ENCODE data around the gene CLECL1. TPM values are rescaled to one million over a fixed set of nuclear protein-coding genes. Genes with fewer than 3 reads are reported as not detected.

Gene CLECL1
- total and polyA plus RNA-seq, 2 experiments from 2014 or later: not detected

DNA sequence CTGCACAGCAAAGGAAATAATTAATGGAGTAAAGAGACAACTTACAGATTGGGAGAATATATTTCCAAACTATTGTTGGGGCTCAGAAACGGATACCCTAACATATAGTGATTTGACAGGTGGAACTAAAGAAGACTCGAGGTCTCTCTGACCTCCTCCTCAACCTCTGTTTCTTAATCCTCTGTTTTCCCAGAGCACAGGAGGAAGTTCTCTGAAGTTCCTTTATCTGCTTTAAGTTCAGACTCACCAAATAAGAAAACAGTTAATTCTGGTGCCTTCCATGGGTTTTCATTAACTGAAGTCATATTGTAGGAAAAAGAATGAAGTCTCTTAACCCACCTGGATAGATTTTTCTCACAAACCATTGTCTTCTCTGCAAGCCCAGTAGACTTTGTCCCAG lies 34.2 kb downstream of the CLECL1 start:
- no peak for ATAC-seq
- H4K20me1 ChIP-seq (replicated peaks; ENCODE audit: insufficient read depth): no peaks in the 10 kb centered on the region
- no peak overlapping the region for H3K27ac ChIP-seq (ENCODE audit: low read depth)
- H3F3A ChIP-seq (replicated peaks; ENCODE audit: low read depth): no peaks in the 10 kb centered on the region
- H3K4me1 ChIP-seq (ENCODE audit: insufficient read depth): no peaks in the 10 kb centered on the region
- no peaks in the 10 kb centered on the region for H3K4me1 Mint-ChIP-seq
- no peak overlapping the region for H3K4me3 ChIP-seq
- H3K79me2 ChIP-seq (replicated peaks; ENCODE audit: insufficient read depth): no peaks in the 10 kb centered on the region
- H3K27ac Mint-ChIP-seq: no peak overlapping the region
- H2AFZ ChIP-seq: no peak overlapping the region
- 0 out of 2 replicates have a peak, but pooled peaks cover 8% of the 10 kb centered on the region for H3K9me2 ChIP-seq (ENCODE audit: insufficient read depth)
- no peaks in the 10 kb centered on the region for H3K27me3 ChIP-seq (ENCODE audit: insufficient read depth)
- TF ChIP-seq CTCF (conservative IDR thresholded peaks at IDR 0.05; ENCODE audit: low read depth in 2 of 2): no peak
- no peak for TF ChIP-seq NANOG (IDR thresholded peaks at IDR 0.05; ENCODE audit: borderline replicate concordance)
- no peak for TF ChIP-seq EZH2phosphoT487 (IDR thresholded peaks at IDR 0.05; ENCODE audit: unreplicated experiment)
- TF ChIP-seq CREB1 (CRISPR knock-in tag; IDR thresholded peaks at IDR 0.05; ENCODE audit: low read depth): no peak
- TF ChIP-seq EZH2 (IDR thresholded peaks at IDR 0.05; ENCODE audit: low read depth, unreplicated experiment): no peak
- TF ChIP-seq, protein P1, sequence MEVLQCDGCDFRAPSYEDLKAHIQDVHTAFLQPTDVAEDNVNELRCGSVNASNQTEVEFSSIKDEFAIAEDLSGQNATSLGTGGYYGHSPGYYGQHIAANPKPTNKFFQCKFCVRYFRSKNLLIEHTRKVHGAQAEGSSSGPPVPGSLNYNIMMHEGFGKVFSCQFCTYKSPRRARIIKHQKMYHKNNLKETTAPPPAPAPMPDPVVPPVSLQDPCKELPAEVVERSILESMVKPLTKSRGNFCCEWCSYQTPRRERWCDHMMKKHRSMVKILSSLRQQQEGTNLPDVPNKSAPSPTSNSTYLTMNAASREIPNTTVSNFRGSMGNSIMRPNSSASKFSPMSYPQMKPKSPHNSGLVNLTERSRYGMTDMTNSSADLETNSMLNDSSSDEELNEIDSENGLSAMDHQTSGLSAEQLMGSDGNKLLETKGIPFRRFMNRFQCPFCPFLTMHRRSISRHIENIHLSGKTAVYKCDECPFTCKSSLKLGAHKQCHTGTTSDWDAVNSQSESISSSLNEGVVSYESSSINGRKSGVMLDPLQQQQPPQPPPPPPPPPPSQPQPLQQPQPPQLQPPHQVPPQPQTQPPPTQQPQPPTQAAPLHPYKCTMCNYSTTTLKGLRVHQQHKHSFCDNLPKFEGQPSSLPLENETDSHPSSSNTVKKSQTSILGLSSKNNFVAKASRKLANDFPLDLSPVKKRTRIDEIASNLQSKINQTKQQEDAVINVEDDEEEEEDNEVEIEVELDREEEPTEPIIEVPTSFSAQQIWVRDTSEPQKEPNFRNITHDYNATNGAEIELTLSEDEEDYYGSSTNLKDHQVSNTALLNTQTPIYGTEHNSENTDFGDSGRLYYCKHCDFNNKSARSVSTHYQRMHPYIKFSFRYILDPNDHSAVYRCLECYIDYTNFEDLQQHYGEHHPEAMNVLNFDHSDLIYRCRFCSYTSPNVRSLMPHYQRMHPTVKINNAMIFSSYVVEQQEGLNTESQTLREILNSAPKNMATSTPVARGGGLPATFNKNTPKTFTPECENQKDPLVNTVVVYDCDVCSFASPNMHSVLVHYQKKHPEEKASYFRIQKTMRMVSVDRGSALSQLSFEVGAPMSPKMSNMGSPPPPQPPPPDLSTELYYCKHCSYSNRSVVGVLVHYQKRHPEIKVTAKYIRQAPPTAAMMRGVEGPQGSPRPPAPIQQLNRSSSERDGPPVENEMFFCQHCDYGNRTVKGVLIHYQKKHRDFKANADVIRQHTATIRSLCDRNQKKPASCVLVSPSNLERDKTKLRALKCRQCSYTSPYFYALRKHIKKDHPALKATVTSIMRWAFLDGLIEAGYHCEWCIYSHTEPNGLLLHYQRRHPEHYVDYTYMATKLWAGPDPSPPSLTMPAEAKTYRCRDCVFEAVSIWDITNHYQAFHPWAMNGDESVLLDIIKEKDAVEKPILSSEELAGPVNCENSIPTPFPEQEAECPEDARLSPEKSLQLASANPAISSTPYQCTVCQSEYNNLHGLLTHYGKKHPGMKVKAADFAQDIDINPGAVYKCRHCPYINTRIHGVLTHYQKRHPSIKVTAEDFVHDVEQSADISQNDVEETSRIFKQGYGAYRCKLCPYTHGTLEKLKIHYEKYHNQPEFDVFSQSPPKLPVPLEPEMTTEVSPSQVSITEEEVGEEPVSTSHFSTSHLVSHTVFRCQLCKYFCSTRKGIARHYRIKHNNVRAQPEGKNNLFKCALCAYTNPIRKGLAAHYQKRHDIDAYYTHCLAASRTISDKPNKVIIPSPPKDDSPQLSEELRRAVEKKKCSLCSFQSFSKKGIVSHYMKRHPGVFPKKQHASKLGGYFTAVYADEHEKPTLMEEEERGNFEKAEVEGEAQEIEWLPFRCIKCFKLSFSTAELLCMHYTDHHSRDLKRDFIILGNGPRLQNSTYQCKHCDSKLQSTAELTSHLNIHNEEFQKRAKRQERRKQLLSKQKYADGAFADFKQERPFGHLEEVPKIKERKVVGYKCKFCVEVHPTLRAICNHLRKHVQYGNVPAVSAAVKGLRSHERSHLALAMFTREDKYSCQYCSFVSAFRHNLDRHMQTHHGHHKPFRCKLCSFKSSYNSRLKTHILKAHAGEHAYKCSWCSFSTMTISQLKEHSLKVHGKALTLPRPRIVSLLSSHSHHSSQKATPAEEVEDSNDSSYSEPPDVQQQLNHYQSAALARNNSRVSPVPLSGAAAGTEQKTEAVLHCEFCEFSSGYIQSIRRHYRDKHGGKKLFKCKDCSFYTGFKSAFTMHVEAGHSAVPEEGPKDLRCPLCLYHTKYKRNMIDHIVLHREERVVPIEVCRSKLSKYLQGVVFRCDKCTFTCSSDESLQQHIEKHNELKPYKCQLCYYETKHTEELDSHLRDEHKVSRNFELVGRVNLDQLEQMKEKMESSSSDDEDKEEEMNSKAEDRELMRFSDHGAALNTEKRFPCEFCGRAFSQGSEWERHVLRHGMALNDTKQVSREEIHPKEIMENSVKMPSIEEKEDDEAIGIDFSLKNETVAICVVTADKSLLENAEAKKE (CRISPR knock-in tag; IDR thresholded peaks at IDR 0.05): no peak
- TF ChIP-seq ZNF114 (CRISPR knock-in tag; IDR thresholded peaks at IDR 0.05): no peak
- no peak for TF ChIP-seq STAT1 (IDR thresholded peaks at IDR 0.05; ENCODE audit: unreplicated experiment)
- no peak for TF ChIP-seq POLR2AphosphoS5 (IDR thresholded peaks at IDR 0.05; ENCODE audit: low read depth)
- TF ChIP-seq ZNF331 (CRISPR knock-in tag; IDR thresholded peaks at IDR 0.05; ENCODE audit: low read depth): no peak
- TF ChIP-seq REST (IDR thresholded peaks at IDR 0.05; ENCODE audit: unreplicated experiment): no peak
- no peak for TF ChIP-seq JUNB (IDR thresholded peaks at IDR 0.05; ENCODE audit: unreplicated experiment)
- TF ChIP-seq, protein P2, sequence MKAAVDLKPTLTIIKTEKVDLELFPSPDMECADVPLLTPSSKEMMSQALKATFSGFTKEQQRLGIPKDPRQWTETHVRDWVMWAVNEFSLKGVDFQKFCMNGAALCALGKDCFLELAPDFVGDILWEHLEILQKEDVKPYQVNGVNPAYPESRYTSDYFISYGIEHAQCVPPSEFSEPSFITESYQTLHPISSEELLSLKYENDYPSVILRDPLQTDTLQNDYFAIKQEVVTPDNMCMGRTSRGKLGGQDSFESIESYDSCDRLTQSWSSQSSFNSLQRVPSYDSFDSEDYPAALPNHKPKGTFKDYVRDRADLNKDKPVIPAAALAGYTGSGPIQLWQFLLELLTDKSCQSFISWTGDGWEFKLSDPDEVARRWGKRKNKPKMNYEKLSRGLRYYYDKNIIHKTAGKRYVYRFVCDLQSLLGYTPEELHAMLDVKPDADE (IDR thresholded peaks at IDR 0.05): no peak
- no peak overlapping the region for H3K4me3 Mint-ChIP-seq
- peaks cover 50% of the 10 kb centered on the region for H3K36me3 Mint-ChIP-seq (ENCODE audit: low read depth)
- peaks cover 61% of the 10 kb centered on the region for H3K9me3 Mint-ChIP-seq
- no peak for DNase-seq (ENCODE audit: low spot score)
- peaks cover 12% of the 10 kb centered on the region for H3K36me3 ChIP-seq (ENCODE audit: insufficient read depth)
- no peak overlapping the region for H3K4me2 ChIP-seq
- H3K27me3 Mint-ChIP-seq (ENCODE audit: insufficient read depth, low read depth, poor library complexity): no peaks in the 10 kb centered on the region

Data from GM23338 (cell line).